OCI-LY3 (cell line): ENCODE data around the gene CLDN5.

ENCODE experiments used
- EZH2phosphoT487 ChIP-seq: fragments of 200-600 bp; shearing (Covaris generic); IDR thresholded peaks from 2 replicates; pipeline ENCODE4 v1.6.1; 2018; ENCODE audit warnings: antibody characterized with exemption, mixed run types, low read depth
- TF ChIP-seq, protein P1 (sequence below): fragments of 200-600, 300-600 bp; sonication (generic); IDR thresholded peaks from 2 replicates; pipeline ENCODE4 v1.5.1; 2014; ENCODE audit warnings: antibody characterized with exemption, low read length, low read depth

DNA sequence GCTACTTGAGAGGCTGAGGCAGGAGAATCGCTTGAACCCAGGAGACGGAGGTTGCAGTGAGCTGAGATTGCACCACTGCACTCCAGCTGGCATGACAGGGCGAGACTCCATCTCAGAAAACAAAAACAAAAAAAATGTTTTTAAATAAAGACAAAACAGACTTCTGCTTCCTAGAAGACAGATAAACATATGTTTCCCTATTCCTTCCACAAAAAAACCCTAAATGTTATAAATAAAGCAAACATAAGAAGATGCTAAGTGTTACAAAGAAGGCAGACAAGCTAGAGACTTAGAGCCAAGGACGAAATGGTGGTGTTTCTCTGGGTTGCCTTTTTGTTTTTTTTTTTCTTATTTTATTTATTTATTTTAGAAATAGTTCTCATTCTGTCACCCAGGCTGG is 5.6 kb upstream of the CLDN5 start:
- TF ChIP-seq, protein P1, sequence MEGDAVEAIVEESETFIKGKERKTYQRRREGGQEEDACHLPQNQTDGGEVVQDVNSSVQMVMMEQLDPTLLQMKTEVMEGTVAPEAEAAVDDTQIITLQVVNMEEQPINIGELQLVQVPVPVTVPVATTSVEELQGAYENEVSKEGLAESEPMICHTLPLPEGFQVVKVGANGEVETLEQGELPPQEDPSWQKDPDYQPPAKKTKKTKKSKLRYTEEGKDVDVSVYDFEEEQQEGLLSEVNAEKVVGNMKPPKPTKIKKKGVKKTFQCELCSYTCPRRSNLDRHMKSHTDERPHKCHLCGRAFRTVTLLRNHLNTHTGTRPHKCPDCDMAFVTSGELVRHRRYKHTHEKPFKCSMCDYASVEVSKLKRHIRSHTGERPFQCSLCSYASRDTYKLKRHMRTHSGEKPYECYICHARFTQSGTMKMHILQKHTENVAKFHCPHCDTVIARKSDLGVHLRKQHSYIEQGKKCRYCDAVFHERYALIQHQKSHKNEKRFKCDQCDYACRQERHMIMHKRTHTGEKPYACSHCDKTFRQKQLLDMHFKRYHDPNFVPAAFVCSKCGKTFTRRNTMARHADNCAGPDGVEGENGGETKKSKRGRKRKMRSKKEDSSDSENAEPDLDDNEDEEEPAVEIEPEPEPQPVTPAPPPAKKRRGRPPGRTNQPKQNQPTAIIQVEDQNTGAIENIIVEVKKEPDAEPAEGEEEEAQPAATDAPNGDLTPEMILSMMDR, result no peak
- no peak for TF ChIP-seq EZH2phosphoT487
